Measurements from ENCODE around the gene TMEM187. TPM values are rescaled to one million over a fixed set of nuclear protein-coding genes. Genes with fewer than 3 reads are reported as not detected.
"Not testable (repeated sequence)": the region's sequence is repeated elsewhere in the genome, so short reads cannot be mapped to it uniquely, and the experiment has no call there.

The TMEM187 gene
- total and polyA plus RNA-seq, 2 donors (not counting 3 experiments of a cell fraction or from before 2014, with no cell fraction given): 2.6 to 15.7 TPM

DNA sequence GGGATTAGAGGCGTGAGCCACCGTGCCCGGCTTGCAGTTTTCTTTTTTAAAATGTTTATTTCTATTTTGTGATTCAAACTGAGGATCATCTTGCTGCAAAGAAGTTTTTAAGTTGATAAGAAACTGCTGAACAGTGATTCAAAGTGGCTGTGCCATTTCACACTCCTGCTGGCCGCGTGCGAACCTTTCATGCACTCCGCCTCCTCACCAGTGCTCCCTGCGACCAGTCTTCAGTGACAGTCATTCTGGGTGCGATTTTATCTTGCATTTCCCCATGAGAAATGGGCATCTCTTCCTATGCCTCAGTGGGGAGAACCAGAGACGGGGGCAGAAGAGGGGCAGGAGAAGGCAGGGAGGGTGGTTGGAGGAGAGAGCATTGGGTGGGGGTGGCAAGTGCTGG lies 21.4 kb downstream of the TMEM187 start:
- dilution Hi-C loops (cut with MboI; ENCODE audit: extremely low pct_ligation_motif_present, low sequenced_read_pairs): no loop called here
- no peak overlapping the region for H3K27ac ChIP-seq (ENCODE audit: insufficient read depth, low read depth, low read length)
- H3K9ac ChIP-seq (replicated peaks; ENCODE audit: extremely low read depth, insufficient read depth, low read length): no peak overlapping the region
- no peaks in the 10 kb centered on the region for H3K36me3 ChIP-seq (ENCODE audit: control insufficient read depth in 2 of 2, extremely low read depth in 1 of 2, insufficient read depth in 2 of 2, low read length in 2 of 2)
- no peak overlapping the region for H2AFZ ChIP-seq (ENCODE audit: low read depth, low read length)
- H3K4me3 ChIP-seq (replicated peaks in 1 of 3; ENCODE audit: insufficient read depth in 1 of 3, low read depth in 1 of 3, low read length in 3 of 3): no peak overlapping the region
- no peak for DNase-seq (ENCODE audit: low read depth, low spot score)
- no peaks in the 10 kb centered on the region for H3K9me1 ChIP-seq (replicated peaks; ENCODE audit: control insufficient read depth, extremely low read depth, insufficient read depth, low read length)
- no peak overlapping the region for H3K4me2 ChIP-seq (ENCODE audit: insufficient read depth, low read length)
- intact Hi-C loops (cut with micrococcal nuclease): no loop called here
- no peaks in the 10 kb centered on the region for H3K27me3 ChIP-seq (ENCODE audit: control insufficient read depth in 2 of 2, insufficient read depth in 2 of 2, low read length in 2 of 2)
- no peak for TF ChIP-seq JUN (IDR thresholded peaks at IDR 0.05; ENCODE audit: borderline replicate concordance, insufficient read depth, insufficient read length, low read depth)
- TF ChIP-seq MYC (IDR thresholded peaks at IDR 0.05; ENCODE audit: low read depth, low read length): no peak
- TF ChIP-seq GATA2 (IDR thresholded peaks at IDR 0.05; ENCODE audit: insufficient read depth, insufficient read length, low read depth, low read length): no peak
- TF ChIP-seq POLR2A (IDR thresholded peaks at IDR 0.05; ENCODE audit: low read depth, low read length): no peak
- no peak for TF ChIP-seq POLR2AphosphoS5 (IDR thresholded peaks at IDR 0.05; ENCODE audit: insufficient read depth, low read depth, low read length)
- TF ChIP-seq FOS (IDR thresholded peaks at IDR 0.05; ENCODE audit: borderline replicate concordance, insufficient read depth, low read length): no peak
- ChIA-PET POLR2A (no interaction called here), CTCF (no interaction called here)
- no peak for FAIRE-seq
- H3K9me3 ChIP-seq (replicated peaks; ENCODE audit: control insufficient read depth, insufficient read depth, low read length): no peaks in the 10 kb centered on the region
- BruUV-seq (replicated peaks): no TSS peak
- H3K79me2 ChIP-seq (ENCODE audit: control insufficient read depth, insufficient read depth, low read length): no peaks in the 10 kb centered on the region
- no peaks in the 10 kb centered on the region for H4K20me1 ChIP-seq (replicated peaks; ENCODE audit: control insufficient read depth, extremely low read depth, insufficient read depth, low read length)
- H3K4me1 ChIP-seq (ENCODE audit: control insufficient read depth, extremely low read depth, insufficient read depth, low read length): no peaks in the 10 kb centered on the region

DNA sequence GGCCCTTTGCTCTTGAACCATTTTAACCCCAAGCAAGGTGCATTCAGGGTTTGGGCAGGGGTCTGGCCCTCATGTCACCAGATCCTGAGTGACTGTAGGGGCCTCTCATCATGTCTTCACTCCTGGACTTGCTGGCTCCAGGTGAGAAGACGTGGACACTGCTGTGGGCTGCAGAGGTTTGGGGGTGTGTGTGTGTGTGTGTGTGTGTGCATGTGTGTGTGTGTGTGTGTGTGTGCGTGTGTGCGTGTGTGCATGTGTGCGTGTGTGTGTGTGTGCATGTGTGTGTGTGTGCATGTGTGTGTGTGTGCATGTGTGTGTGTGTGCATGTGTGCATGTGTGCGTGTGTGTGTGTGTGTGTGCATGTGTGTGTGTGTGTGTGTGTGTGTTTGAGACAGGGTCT lies 21.8 kb downstream of the TMEM187 start:
- H3K36me3 ChIP-seq (ENCODE audit: control insufficient read depth in 2 of 2, extremely low read depth in 1 of 2, insufficient read depth in 2 of 2, low read length in 2 of 2); H3K9me3 ChIP-seq (replicated peaks; ENCODE audit: control insufficient read depth, insufficient read depth, low read length); H4K20me1 ChIP-seq (replicated peaks; ENCODE audit: control insufficient read depth, extremely low read depth, insufficient read depth, low read length); intact Hi-C loops (cut with micrococcal nuclease); BruUV-seq (replicated peaks); H3K79me2 ChIP-seq (ENCODE audit: control insufficient read depth, insufficient read depth, low read length); H2AFZ ChIP-seq (ENCODE audit: low read depth, low read length); H3K4me1 ChIP-seq (ENCODE audit: control insufficient read depth, extremely low read depth, insufficient read depth, low read length); H3K9me1 ChIP-seq (replicated peaks; ENCODE audit: control insufficient read depth, extremely low read depth, insufficient read depth, low read length); POLR2A ChIA-PET; H3K27ac ChIP-seq (ENCODE audit: insufficient read depth, low read depth, low read length); DNase-seq (ENCODE audit: low read depth, low spot score); H3K4me2 ChIP-seq (ENCODE audit: insufficient read depth, low read length); dilution Hi-C loops (cut with MboI; ENCODE audit: extremely low pct_ligation_motif_present, low sequenced_read_pairs); H3K4me3 ChIP-seq (replicated peaks in 1 of 3; ENCODE audit: insufficient read depth in 1 of 3, low read depth in 1 of 3, low read length in 3 of 3); H3K27me3 ChIP-seq (ENCODE audit: control insufficient read depth in 2 of 2, insufficient read depth in 2 of 2, low read length in 2 of 2); CTCF ChIA-PET; H3K9ac ChIP-seq (replicated peaks; ENCODE audit: extremely low read depth, insufficient read depth, low read length); FAIRE-seq: not testable (repeated sequence)

Measured in endothelial cell of umbilical vein (primary cell).